ENCODE data around the gene CCDC7.
"Not testable (repeated sequence)": the region's sequence is repeated elsewhere in the genome, so short reads cannot be mapped to it uniquely, and the experiment has no call there.

The CCDC7 gene

GRCh38 chr10:32601562-32601961 is 155.6 kb downstream of the CCDC7 start:
- DNase-seq (ENCODE audit: low spot score); H2AK5ac ChIP-seq (ENCODE audit: low read depth, low read length); H2BK5ac ChIP-seq (ENCODE audit: low read length); H3K14ac ChIP-seq (ENCODE audit: low read length); H3K4me1 ChIP-seq (ENCODE audit: control insufficient read depth in 2 of 2, insufficient read depth in 1 of 2, low read depth in 1 of 2, low read length in 2 of 2); H3K27ac ChIP-seq (replicated peaks; ENCODE audit: low read length); H4K8ac ChIP-seq (ENCODE audit: low read depth, low read length); H3K23ac ChIP-seq (ENCODE audit: low read depth, low read length, poor library complexity); H3K36me3 ChIP-seq (replicated peaks in 1 of 2; ENCODE audit: control insufficient read depth in 2 of 2, insufficient read depth in 2 of 2, low read length in 2 of 2); H2BK12ac ChIP-seq (ENCODE audit: low read length); H2BK15ac ChIP-seq (ENCODE audit: low read length); H3K79me1 ChIP-seq (ENCODE audit: low read depth, low read length); H3K18ac ChIP-seq (ENCODE audit: low read length); H3K9ac ChIP-seq (ENCODE audit: low read depth, low read length, poor library complexity); H3K4me3 ChIP-seq (ENCODE audit: low read length in 2 of 2); H4K91ac ChIP-seq (ENCODE audit: low read depth, low read length, poor library complexity); H3K4ac ChIP-seq (ENCODE audit: low read length); H2AFZ ChIP-seq (ENCODE audit: low read length); H3K4me2 ChIP-seq (ENCODE audit: insufficient read depth, low read length, poor library complexity, severe bottlenecking); H2BK120ac ChIP-seq (ENCODE audit: low read depth, low read length); H3K27me3 ChIP-seq (ENCODE audit: control insufficient read depth in 3 of 3, insufficient read depth in 3 of 3, low read depth in 1 of 3, low read length in 3 of 3): not testable (repeated sequence)
- no CpG with 5 or more reads among the region's 3 CpGs for WGBS, 2 donors (ENCODE audit: extremely low coverage in 2 of 2, insufficient read length in 2 of 2, insufficient replicate concordance in 1 of 2)
- peaks cover 0 to 18% of the 10 kb centered on the region in 2 donors for H3K9me3 ChIP-seq (replicated peaks in 1 of 2; ENCODE audit: control insufficient read depth in 2 of 2, insufficient read depth in 1 of 2, low read depth in 1 of 2, low read length in 2 of 2)

GRCh38 chr10:32605787-32606186 is 159.8 kb downstream of the CCDC7 start:
- Histone ChIP-seq H3K14ac (ENCODE audit: low read length) (no peak overlapping the region), H3K9me3 (replicated peaks in 1 of 2; ENCODE audit: control insufficient read depth in 2 of 2, insufficient read depth in 1 of 2, low read depth in 1 of 2, low read length in 2 of 2) (peaks cover 0 to 8% of the 10 kb centered on the region in 2 donors), H3K23ac (ENCODE audit: low read depth, low read length, poor library complexity) (no peak overlapping the region), H2AK5ac (ENCODE audit: low read depth, low read length) (no peak overlapping the region), H3K18ac (ENCODE audit: low read length) (no peak overlapping the region), H3K4ac (ENCODE audit: low read length) (no peak overlapping the region), H2BK15ac (ENCODE audit: low read length) (no peak overlapping the region), H3K4me2 (ENCODE audit: insufficient read depth, low read length, poor library complexity, severe bottlenecking) (no peak overlapping the region), H4K91ac (ENCODE audit: low read depth, low read length, poor library complexity) (no peak overlapping the region), H4K8ac (ENCODE audit: low read depth, low read length) (no peak overlapping the region), H3K79me1 (ENCODE audit: low read depth, low read length) (no peaks in the 10 kb centered on the region), H2AFZ (ENCODE audit: low read length) (no peak overlapping the region), H3K36me3 (replicated peaks in 1 of 2; ENCODE audit: control insufficient read depth in 2 of 2, insufficient read depth in 2 of 2, low read length in 2 of 2) (no peaks in the 10 kb centered on the region), H2BK5ac (ENCODE audit: low read length) (no peak overlapping the region), H3K4me1 (ENCODE audit: control insufficient read depth in 2 of 2, insufficient read depth in 1 of 2, low read depth in 1 of 2, low read length in 2 of 2) (no peaks in the 10 kb centered on the region), H3K27me3 (ENCODE audit: control insufficient read depth in 3 of 3, insufficient read depth in 3 of 3, low read depth in 1 of 3, low read length in 3 of 3) (no peaks in the 10 kb centered on the region), H3K9ac (ENCODE audit: low read depth, low read length, poor library complexity) (no peak overlapping the region), H2BK12ac (ENCODE audit: low read length) (no peak overlapping the region), H3K27ac (replicated peaks; ENCODE audit: low read length) (no peak overlapping the region), H3K4me3 (ENCODE audit: low read length in 2 of 2) (no peak overlapping the region), H2BK120ac (ENCODE audit: low read depth, low read length) (no peak overlapping the region)
- no CpG with 5 or more reads among the region's 2 CpGs for WGBS, 2 donors (ENCODE audit: extremely low coverage in 2 of 2, insufficient read length in 2 of 2, insufficient replicate concordance in 1 of 2)
- DNase-seq (ENCODE audit: low spot score) = no peak

GRCh38 chr10:32610543-32610942 is 164.6 kb downstream of the CCDC7 start:
- not testable (repeated sequence) for H2BK120ac ChIP-seq (ENCODE audit: low read depth, low read length); H3K14ac ChIP-seq (ENCODE audit: low read length); H3K9ac ChIP-seq (ENCODE audit: low read depth, low read length, poor library complexity)

GRCh38 chr10:32616438-32616837 is 170.5 kb downstream of the CCDC7 start:
- Histone ChIP-seq H3K4me1 (ENCODE audit: control insufficient read depth in 2 of 2, insufficient read depth in 1 of 2, low read depth in 1 of 2, low read length in 2 of 2) (no peaks in the 10 kb centered on the region), H3K9me3 (replicated peaks in 1 of 2; ENCODE audit: control insufficient read depth in 2 of 2, insufficient read depth in 1 of 2, low read depth in 1 of 2, low read length in 2 of 2) (no peaks in the 10 kb centered on the region), H3K9ac (ENCODE audit: low read depth, low read length, poor library complexity) (no peak overlapping the region)

More at GRCh38 chr10:32610543-32610942, 164.6 kb downstream of the CCDC7 start:
- H3K27ac ChIP-seq (replicated peaks; ENCODE audit: low read length); H2BK15ac ChIP-seq (ENCODE audit: low read length); H3K27me3 ChIP-seq (ENCODE audit: control insufficient read depth in 3 of 3, insufficient read depth in 3 of 3, low read depth in 1 of 3, low read length in 3 of 3); H3K79me1 ChIP-seq (ENCODE audit: low read depth, low read length); H4K91ac ChIP-seq (ENCODE audit: low read depth, low read length, poor library complexity); DNase-seq (ENCODE audit: low spot score); H3K18ac ChIP-seq (ENCODE audit: low read length); H3K4me2 ChIP-seq (ENCODE audit: insufficient read depth, low read length, poor library complexity, severe bottlenecking); H4K8ac ChIP-seq (ENCODE audit: low read depth, low read length); H2BK5ac ChIP-seq (ENCODE audit: low read length); H3K23ac ChIP-seq (ENCODE audit: low read depth, low read length, poor library complexity); H2AK5ac ChIP-seq (ENCODE audit: low read depth, low read length); H3K4me3 ChIP-seq (ENCODE audit: low read length in 2 of 2); H3K4ac ChIP-seq (ENCODE audit: low read length); H2BK12ac ChIP-seq (ENCODE audit: low read length); H3K4me1 ChIP-seq (ENCODE audit: control insufficient read depth in 2 of 2, insufficient read depth in 1 of 2, low read depth in 1 of 2, low read length in 2 of 2); H3K9me3 ChIP-seq (replicated peaks in 1 of 2; ENCODE audit: control insufficient read depth in 2 of 2, insufficient read depth in 1 of 2, low read depth in 1 of 2, low read length in 2 of 2); H3K36me3 ChIP-seq (replicated peaks in 1 of 2; ENCODE audit: control insufficient read depth in 2 of 2, insufficient read depth in 2 of 2, low read length in 2 of 2); H2AFZ ChIP-seq (ENCODE audit: low read length): not testable (repeated sequence)
- WGBS, 2 donors (ENCODE audit: extremely low coverage in 2 of 2, insufficient read length in 2 of 2, insufficient replicate concordance in 1 of 2) = no CpG with 5 or more reads among the region's 2 CpGs

More at GRCh38 chr10:32616438-32616837, 170.5 kb downstream of the CCDC7 start:
- H3K79me1 ChIP-seq (ENCODE audit: low read depth, low read length) = no peaks in the 10 kb centered on the region
- no peaks in the 10 kb centered on the region for H3K27me3 ChIP-seq (ENCODE audit: control insufficient read depth in 3 of 3, insufficient read depth in 3 of 3, low read depth in 1 of 3, low read length in 3 of 3)
- no peak overlapping the region for H2BK15ac ChIP-seq (ENCODE audit: low read length)
- no peak overlapping the region for H3K4ac ChIP-seq (ENCODE audit: low read length)
- no peak overlapping the region for H3K4me2 ChIP-seq (ENCODE audit: insufficient read depth, low read length, poor library complexity, severe bottlenecking)
- no peak overlapping the region for H3K18ac ChIP-seq (ENCODE audit: low read length)
- no peak overlapping the region for H3K23ac ChIP-seq (ENCODE audit: low read depth, low read length, poor library complexity)
- no peak overlapping the region for H2BK120ac ChIP-seq (ENCODE audit: low read depth, low read length)
- no CpG with 5 or more reads among the region's 2 CpGs for WGBS, 2 donors (ENCODE audit: extremely low coverage in 2 of 2, insufficient read length in 2 of 2, insufficient replicate concordance in 1 of 2)
- H4K91ac ChIP-seq (ENCODE audit: low read depth, low read length, poor library complexity) = no peak overlapping the region
- DNase-seq (ENCODE audit: low spot score) = no peak
- H3K36me3 ChIP-seq (replicated peaks in 1 of 2; ENCODE audit: control insufficient read depth in 2 of 2, insufficient read depth in 2 of 2, low read length in 2 of 2) = no peaks in the 10 kb centered on the region
- no peak overlapping the region for H3K14ac ChIP-seq (ENCODE audit: low read length)
- no peak overlapping the region for H3K4me3 ChIP-seq (ENCODE audit: low read length in 2 of 2)
- H4K8ac ChIP-seq (ENCODE audit: low read depth, low read length) = no peak overlapping the region
- H3K27ac ChIP-seq (replicated peaks; ENCODE audit: low read length) = no peak overlapping the region
- no peak overlapping the region for H2BK5ac ChIP-seq (ENCODE audit: low read length)
- no peak overlapping the region for H2AK5ac ChIP-seq (ENCODE audit: low read depth, low read length)
- no peak overlapping the region for H2BK12ac ChIP-seq (ENCODE audit: low read length)
- no peak overlapping the region for H2AFZ ChIP-seq (ENCODE audit: low read length)
